Lower lobe of right lung (tissue), 2 donors: ENCODE data around the gene PNP. TPM values are rescaled to one million over a fixed set of nuclear protein-coding genes. Genes with fewer than 3 reads are reported as not detected.

Experiments used
- ATAC-seq, 2 donors: fragments of 200-7000 bp; cut with Tn5 transposase; one replicate each; pipeline ENCODE4 v1.9.1; 2020 to 2022; ENCODE audit warnings: mild to moderate bottlenecking in 2 of 2, moderate library complexity in 2 of 2
- DNase-seq: peaks from one replicate; pipeline ENCODE4 v3.0.0-alpha.2; 2020
- H3K27ac ChIP-seq: fragments of 200-600 bp; one replicate; pipeline ENCODE4 v1.8.0; 2022
- H3K27me3 ChIP-seq: fragments of 200-600 bp; one replicate; pipeline ENCODE4 v1.8.0; 2022; ENCODE audit warnings: low read depth
- H3K36me3 ChIP-seq: fragments of 200-600 bp; one replicate; pipeline ENCODE4 v1.8.0; 2022; ENCODE audit warnings: mild to moderate bottlenecking
- H3K4me1 ChIP-seq: fragments of 200-600 bp; one replicate; pipeline ENCODE4 v1.8.0; 2022
- H3K4me3 ChIP-seq: fragments of 200-600 bp; one replicate; pipeline ENCODE4 v1.8.0; 2022; ENCODE audit warnings: mild to moderate bottlenecking
- H3K9me3 ChIP-seq: fragments of 200-600 bp; one replicate; pipeline ENCODE4 v1.8.0; 2022
- CTCF ChIP-seq: fragments of 200-600 bp; IDR thresholded peaks from one replicate; pipeline ENCODE4 v1.8.0; 2022; ENCODE audit warnings: antibody characterized with exemption, mild to moderate bottlenecking
- intact Hi-C: fragments of 100-400 bp; cut with DNase I; formaldehyde crosslinking; loops from one replicate; pipeline ENCODE4 v1.11.0; 2022
- total RNA-seq: library from RNA; stranded (reverse); fragmentation: NEBNext Ultra II Directional; extraction: Animal tissue kit (Norgen Biotek cat#: 25700); gene quantifications from one replicate; pipeline ENCODE4 v1.2.1, GENCODE V29; 2021
- donor health status: DM: no; HTN: yes; CAD: no; lungs with severe emphysema.

PNP gene
- total RNA-seq, 1 donor from 2014 or later = 28.8 TPM

- no peak overlapping the region for H3K4me3 ChIP-seq
- intact Hi-C loops = no loop called here
- no peaks in the 10 kb centered on the region for H3K9me3 ChIP-seq
- DNase-seq = no peak
- H3K36me3 ChIP-seq = no peaks in the 10 kb centered on the region
- H3K27ac ChIP-seq = no peak overlapping the region
- H3K4me1 ChIP-seq = peaks cover 15% of the 10 kb centered on the region
- no peak for TF ChIP-seq CTCF
- ATAC-seq = peak in 1 of 2 donors; percentile 40
- H3K27me3 ChIP-seq = no peaks in the 10 kb centered on the region
Observed at GRCh38 chr14:20489093-20489994, 20.1 kb downstream of the PNP start.

- no peak for DNase-seq
- H3K27me3 ChIP-seq = no peaks in the 10 kb centered on the region
- intact Hi-C loops = no loop called here
- H3K4me3 ChIP-seq = no peak overlapping the region
- no peaks in the 10 kb centered on the region for H3K36me3 ChIP-seq
- H3K9me3 ChIP-seq = no peaks in the 10 kb centered on the region
- H3K4me1 ChIP-seq = peaks cover 15% of the 10 kb centered on the region
- no peak for ATAC-seq
- no peak for TF ChIP-seq CTCF
- no peak overlapping the region for H3K27ac ChIP-seq
Observed at GRCh38 chr14:20490563-20490962, 21.4 kb downstream of the PNP start.

- no peak overlapping the region for H3K27ac ChIP-seq
- TF ChIP-seq CTCF = no peak
- H3K4me3 ChIP-seq = no peak overlapping the region
- ATAC-seq (no peak), DNase-seq (no peak)
- H3K4me1 ChIP-seq = peaks cover 11% of the 10 kb centered on the region
- intact Hi-C loops = no loop called here
- H3K9me3 ChIP-seq = no peaks in the 10 kb centered on the region
- no peaks in the 10 kb centered on the region for H3K36me3 ChIP-seq
- H3K27me3 ChIP-seq = no peaks in the 10 kb centered on the region
Observed at GRCh38 chr14:20492486-20492885, 23.3 kb downstream of the PNP start.

- Histone ChIP-seq H3K27ac (no peak overlapping the region), H3K27me3 (no peaks in the 10 kb centered on the region), H3K4me1 (peaks cover 8% of the 10 kb centered on the region), H3K4me3 (no peak overlapping the region), H3K9me3 (no peaks in the 10 kb centered on the region), H3K36me3 (no peaks in the 10 kb centered on the region)
- DNase-seq (no peak), ATAC-seq (peak; percentile 52 to 65)
- no peak for TF ChIP-seq CTCF
- intact Hi-C loops = no loop called here
Observed at GRCh38 chr14:20493634-20494033, 24.4 kb downstream of the PNP start.

GRCh38 chr14:20494935-20495766 lies 25.9 kb downstream of the PNP start:
- no peak for DNase-seq
- H3K27me3 ChIP-seq = no peaks in the 10 kb centered on the region
- H3K27ac ChIP-seq = no peak overlapping the region
- H3K9me3 ChIP-seq = no peaks in the 10 kb centered on the region
- intact Hi-C loops = no loop called here
- no peak for TF ChIP-seq CTCF
- no peaks in the 10 kb centered on the region for H3K36me3 ChIP-seq
- ATAC-seq = peak in 1 of 2 donors; percentile 57
- H3K4me3 ChIP-seq = no peak overlapping the region
- H3K4me1 ChIP-seq = no peaks in the 10 kb centered on the region
